Lower leg skin (tissue), 3 donors: ENCODE data around the gene CHD2.

Source experiments
- POLR2A ChIP-seq, 2 donors: fragments of 450-650 bp; IDR thresholded peaks; one replicate each; pipeline ENCODE4 v1.6.1; 2016 to 2017; ENCODE audit warnings: antibody characterized with exemption in 2 of 2, mild to moderate bottlenecking in 1 of 2, moderate library complexity in 1 of 2
- TF ChIP-seq, protein P1 (sequence below), 3 donors: fragments of 450-650 bp; IDR thresholded peaks; one replicate each; pipeline ENCODE4 v1.5.1; 2016; ENCODE audit warnings: antibody characterized with exemption in 3 of 3, mild to moderate bottlenecking in 3 of 3, moderate library complexity in 2 of 3

DNA sequence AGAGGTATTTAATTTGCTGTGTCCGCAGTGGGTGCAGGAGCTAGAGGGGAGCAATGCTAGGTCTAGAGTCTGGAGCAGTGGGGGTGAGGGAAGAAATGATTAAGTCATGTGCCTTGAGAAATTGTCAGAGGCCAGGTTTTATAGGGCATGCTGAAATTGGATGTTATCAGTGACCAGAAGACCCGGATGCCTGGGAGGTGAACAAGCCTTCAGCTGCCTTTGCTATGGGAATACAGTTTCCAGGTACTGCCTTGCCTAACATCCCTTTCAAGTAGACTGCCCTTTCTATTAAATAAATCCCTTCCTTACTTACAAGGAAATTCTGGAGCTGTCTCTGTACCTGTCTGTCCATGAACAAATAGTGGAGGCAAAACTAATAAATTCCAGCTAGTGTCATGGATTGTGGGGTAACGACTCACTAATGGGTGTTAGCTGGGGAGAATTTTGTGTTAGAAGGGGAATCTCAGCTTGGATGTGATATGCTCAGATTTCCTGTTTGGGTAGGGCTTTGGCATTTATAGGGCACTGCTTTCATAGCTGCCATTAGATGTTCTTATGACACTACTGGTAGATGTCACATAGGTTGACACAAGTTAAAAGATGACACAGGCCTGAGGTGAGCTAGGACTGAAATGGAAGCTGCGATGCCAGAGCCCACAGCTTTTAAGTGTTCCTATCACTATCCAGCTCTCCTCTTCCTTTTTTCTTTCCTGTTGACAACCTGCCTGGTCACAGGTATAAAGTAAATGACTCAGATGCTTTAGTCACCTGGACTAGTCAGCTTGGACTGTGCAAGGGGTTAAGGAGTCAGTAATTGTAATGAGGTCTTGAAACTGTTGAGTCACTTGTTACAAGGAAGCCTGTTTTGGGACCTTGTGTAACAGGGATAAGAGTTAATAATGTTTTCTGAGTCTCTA lies 21.3 kb downstream of the CHD2 start:
- TF ChIP-seq, protein P1, sequence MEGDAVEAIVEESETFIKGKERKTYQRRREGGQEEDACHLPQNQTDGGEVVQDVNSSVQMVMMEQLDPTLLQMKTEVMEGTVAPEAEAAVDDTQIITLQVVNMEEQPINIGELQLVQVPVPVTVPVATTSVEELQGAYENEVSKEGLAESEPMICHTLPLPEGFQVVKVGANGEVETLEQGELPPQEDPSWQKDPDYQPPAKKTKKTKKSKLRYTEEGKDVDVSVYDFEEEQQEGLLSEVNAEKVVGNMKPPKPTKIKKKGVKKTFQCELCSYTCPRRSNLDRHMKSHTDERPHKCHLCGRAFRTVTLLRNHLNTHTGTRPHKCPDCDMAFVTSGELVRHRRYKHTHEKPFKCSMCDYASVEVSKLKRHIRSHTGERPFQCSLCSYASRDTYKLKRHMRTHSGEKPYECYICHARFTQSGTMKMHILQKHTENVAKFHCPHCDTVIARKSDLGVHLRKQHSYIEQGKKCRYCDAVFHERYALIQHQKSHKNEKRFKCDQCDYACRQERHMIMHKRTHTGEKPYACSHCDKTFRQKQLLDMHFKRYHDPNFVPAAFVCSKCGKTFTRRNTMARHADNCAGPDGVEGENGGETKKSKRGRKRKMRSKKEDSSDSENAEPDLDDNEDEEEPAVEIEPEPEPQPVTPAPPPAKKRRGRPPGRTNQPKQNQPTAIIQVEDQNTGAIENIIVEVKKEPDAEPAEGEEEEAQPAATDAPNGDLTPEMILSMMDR (IDR thresholded peaks at IDR 0.05): no peak
- TF ChIP-seq POLR2A (IDR thresholded peaks at IDR 0.05): no peak
